Osteocyte (in vitro differentiated cells): Measurements from ENCODE around the gene SCIN. TPM values are rescaled to one million over a fixed set of nuclear protein-coding genes. Genes with fewer than 3 reads are reported as not detected.

ENCODE experiments used
- DNase-seq: peaks from one replicate; pipeline ENCODE4 v3.0.0; 2021; ENCODE audit warnings: mixed read lengths; ENCODE audit not compliant: unreplicated experiment; ENCODE audit errors: extremely low spot score
- H3K27ac Mint-ChIP-seq: one replicate; pipeline ENCODE4 v1.8.0; 2021; ENCODE audit warnings: mild to moderate bottlenecking, mixed read lengths; ENCODE audit not compliant: unreplicated experiment
- H3K27me3 Mint-ChIP-seq: one replicate; pipeline ENCODE4 v1.8.0; 2021; ENCODE audit warnings: mixed read lengths; ENCODE audit not compliant: unreplicated experiment
- H3K36me3 Mint-ChIP-seq: one replicate; pipeline ENCODE4 v1.8.0; 2021; ENCODE audit warnings: mixed read lengths; ENCODE audit not compliant: unreplicated experiment
- H3K4me1 Mint-ChIP-seq: one replicate; pipeline ENCODE4 v1.8.0; 2021; ENCODE audit warnings: mixed read lengths; ENCODE audit not compliant: unreplicated experiment
- H3K4me3 Mint-ChIP-seq: one replicate; pipeline ENCODE4 v1.8.0; 2021; ENCODE audit warnings: mild to moderate bottlenecking, moderate library complexity, mixed read lengths; ENCODE audit not compliant: unreplicated experiment
- H3K9me3 Mint-ChIP-seq: one replicate; pipeline ENCODE4 v1.8.0; 2021; ENCODE audit warnings: mixed read lengths; ENCODE audit not compliant: unreplicated experiment
- CTCF ChIP-seq: fragments of 200-600 bp; sonication (generic); IDR thresholded peaks from 2 replicates; pipeline ENCODE4 v1.5.0; 2021; ENCODE audit warnings: antibody characterized with exemption, mild to moderate bottlenecking, moderate library complexity
- total RNA-seq: library from RNA; stranded (reverse); gene quantifications from 2 replicates; pipeline ENCODE4 v1.2.1, GENCODE V29; 2021

The SCIN gene
- total RNA-seq, 1 donor from 2014 or later, result 1.6 TPM

GRCh38 chr7:12531784-12532183 is 38.7 kb upstream of the SCIN start:
- Mint-ChIP-seq H3K4me1 (no peaks in the 10 kb centered on the region), H3K27me3 (no peaks in the 10 kb centered on the region), H3K27ac (no peak overlapping the region), H3K36me3 (no peaks in the 10 kb centered on the region), H3K9me3 (no peaks in the 10 kb centered on the region), H3K4me3 (no peak overlapping the region)
- no peak for TF ChIP-seq CTCF
- no peak for DNase-seq

- Mint-ChIP-seq H3K9me3 (no peaks in the 10 kb centered on the region), H3K4me1 (no peaks in the 10 kb centered on the region)
Measured at GRCh38 chr7:12534046-12534445, 36.5 kb upstream of the SCIN start.

GRCh38 chr7:12539681-12540080 is 30.8 kb upstream of the SCIN start:
- H3K27ac Mint-ChIP-seq, result no peak overlapping the region
- TF ChIP-seq CTCF, result no peak
- DNase-seq, result no peak
- no peaks in the 10 kb centered on the region for H3K36me3 Mint-ChIP-seq
- peaks cover 5% of the 10 kb centered on the region for H3K4me1 Mint-ChIP-seq
- H3K9me3 Mint-ChIP-seq, result no peaks in the 10 kb centered on the region
- H3K27me3 Mint-ChIP-seq, result no peaks in the 10 kb centered on the region
- H3K4me3 Mint-ChIP-seq, result no peak overlapping the region

More at GRCh38 chr7:12534046-12534445, 36.5 kb upstream of the SCIN start:
- Mint-ChIP-seq H3K27me3 (no peaks in the 10 kb centered on the region), H3K4me3 (no peak overlapping the region), H3K36me3 (no peaks in the 10 kb centered on the region), H3K27ac (no peak overlapping the region)
- no peak for TF ChIP-seq CTCF
- no peak for DNase-seq

DNA sequence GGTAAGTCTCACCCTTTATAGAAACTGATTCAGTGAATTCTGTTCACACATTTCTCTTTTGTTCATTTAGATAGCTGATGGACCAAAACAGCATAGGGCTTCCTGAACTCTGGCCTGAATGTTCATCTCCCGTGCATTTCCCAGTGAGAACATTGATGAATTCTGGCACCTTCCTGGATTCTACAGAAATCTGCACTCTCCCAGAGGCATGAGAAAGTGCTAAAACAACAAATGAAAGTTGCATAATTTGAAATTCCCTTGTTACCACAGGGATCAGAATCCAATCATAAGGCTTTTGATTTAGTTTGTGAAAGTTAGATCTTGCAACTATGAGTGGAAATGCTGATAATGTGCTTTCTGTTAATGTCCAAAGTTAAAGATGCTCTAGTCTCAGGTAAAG is 29.7 kb upstream of the SCIN start:
- no peak for TF ChIP-seq CTCF
- Mint-ChIP-seq H3K4me1 (peaks cover 9% of the 10 kb centered on the region), H3K4me3 (no peak overlapping the region), H3K27me3 (no peaks in the 10 kb centered on the region), H3K27ac (no peak overlapping the region), H3K9me3 (no peaks in the 10 kb centered on the region), H3K36me3 (no peaks in the 10 kb centered on the region)
- DNase-seq, result no peak

- DNase-seq, result no peak
- peaks cover 9% of the 10 kb centered on the region for H3K4me1 Mint-ChIP-seq
- no peak overlapping the region for H3K4me3 Mint-ChIP-seq
- no peaks in the 10 kb centered on the region for H3K36me3 Mint-ChIP-seq
- no peaks in the 10 kb centered on the region for H3K27me3 Mint-ChIP-seq
- H3K27ac Mint-ChIP-seq, result no peak overlapping the region
- no peak for TF ChIP-seq CTCF
- no peaks in the 10 kb centered on the region for H3K9me3 Mint-ChIP-seq
Measured at GRCh38 chr7:12543586-12543985, 26.9 kb upstream of the SCIN start.
